Neural progenitor cell (in vitro differentiated cells): ENCODE data around the gene PLEKHS1. TPM values are rescaled to one million over a fixed set of nuclear protein-coding genes. Genes with fewer than 3 reads are reported as not detected.

Experiments
- DNase-seq: peaks from one replicate; pipeline ENCODE4 v3.0.0-alpha.2; 2016; ENCODE audit warnings: low spot score
- H2AFZ ChIP-seq: fragments of 200-600 bp; sonication (generic); replicated peaks from 2 replicates; pipeline ENCODE4 v1.6.1; 2016; ENCODE audit warnings: antibody characterized with exemption
- H3F3A ChIP-seq: fragments of 200-600 bp; sonication (generic); 2 replicates; pipeline ENCODE4 v1.6.1; 2016; ENCODE audit warnings: antibody characterized with exemption, low read depth
- H3K27ac ChIP-seq: fragments of 200-600 bp; sonication (generic); 2 replicates; pipeline ENCODE4 v1.5.1; 2016; ENCODE audit warnings: mild to moderate bottlenecking
- H3K27me3 ChIP-seq: fragments of 200-600 bp; sonication (generic); 2 replicates; pipeline ENCODE4 v1.6.1; 2016; ENCODE audit warnings: mild to moderate bottlenecking, moderate library complexity
- H3K36me3 ChIP-seq: fragments of 200-600 bp; sonication (generic); 2 replicates; pipeline ENCODE4 v1.5.1; 2016
- H3K4me1 ChIP-seq: fragments of 200-600 bp; sonication (generic); 2 replicates; pipeline ENCODE4 v1.6.1; 2016; ENCODE audit warnings: mixed run types
- H3K4me2 ChIP-seq: fragments of 200-600 bp; sonication (generic); 2 replicates; pipeline ENCODE4 v1.6.1; 2016
- H3K4me3 ChIP-seq: fragments of 200-600 bp; sonication (generic); 2 replicates; pipeline ENCODE4 v1.5.1; 2016
- H3K79me2 ChIP-seq: fragments of 200-600 bp; sonication (generic); 2 replicates; pipeline ENCODE4 v1.6.1; 2016; ENCODE audit warnings: low read depth
- H3K9ac ChIP-seq: fragments of 200-600 bp; sonication (generic); 2 replicates; pipeline ENCODE4 v1.6.1; 2016
- H3K9me3 ChIP-seq: fragments of 200-600 bp; sonication (generic); 2 replicates; pipeline ENCODE4 v1.5.1; 2016; ENCODE audit warnings: low read depth
- H4K20me1 ChIP-seq: fragments of 200-600 bp; sonication (generic); 2 replicates; pipeline ENCODE4 v1.6.1; 2016; ENCODE audit warnings: low read depth
- H3K27ac Mint-ChIP-seq: 3 replicates; pipeline ENCODE4 v1.8.0; 2021; ENCODE audit warnings: mixed read lengths
- H3K27me3 Mint-ChIP-seq: 2 replicates; pipeline ENCODE4 v1.8.0; 2022; ENCODE audit warnings: low read depth, mild to moderate bottlenecking, inconsistent platforms, moderate library complexity, mixed read lengths; ENCODE audit not compliant: insufficient read depth
- H3K36me3 Mint-ChIP-seq: 3 replicates; pipeline ENCODE4 v1.8.0; 2021; ENCODE audit warnings: mixed read lengths
- H3K4me1 Mint-ChIP-seq: 3 replicates; pipeline ENCODE4 v1.8.0; 2021; ENCODE audit warnings: mixed read lengths
- H3K4me3 Mint-ChIP-seq: 3 replicates; pipeline ENCODE4 v1.8.0; 2021; ENCODE audit warnings: mild to moderate bottlenecking, moderate library complexity, mixed read lengths
- H3K9me3 Mint-ChIP-seq: 3 replicates; pipeline ENCODE4 v1.8.0; 2020; ENCODE audit warnings: mixed read lengths
- CTCF ChIP-seq: fragments of 200-600 bp; sonication (generic); IDR thresholded peaks from 2 replicates; pipeline ENCODE4 v1.5.1; 2017; ENCODE audit warnings: antibody characterized with exemption, mild to moderate bottlenecking
- EZH2 ChIP-seq: fragments of 200-600 bp; sonication (generic); IDR thresholded peaks from 2 replicates; pipeline ENCODE4 v1.6.1; 2017; ENCODE audit warnings: antibody characterized with exemption, mild to moderate bottlenecking, moderate library complexity
- EZH2phosphoT487 ChIP-seq: fragments of 200-600 bp; sonication (generic); IDR thresholded peaks from 2 replicates; pipeline ENCODE4 v1.6.1; 2017; ENCODE audit warnings: antibody characterized with exemption
- total RNA-seq: library from RNA; depleted of rRNA; stranded (reverse); fragments of >200 nt; gene quantifications from 2 replicates; pipeline ENCODE4 v1.2.3, GENCODE V29; 2015; ENCODE audit warnings: low replicate concordance

Gene PLEKHS1
- not detected in 2 replicates for total RNA-seq

DNA sequence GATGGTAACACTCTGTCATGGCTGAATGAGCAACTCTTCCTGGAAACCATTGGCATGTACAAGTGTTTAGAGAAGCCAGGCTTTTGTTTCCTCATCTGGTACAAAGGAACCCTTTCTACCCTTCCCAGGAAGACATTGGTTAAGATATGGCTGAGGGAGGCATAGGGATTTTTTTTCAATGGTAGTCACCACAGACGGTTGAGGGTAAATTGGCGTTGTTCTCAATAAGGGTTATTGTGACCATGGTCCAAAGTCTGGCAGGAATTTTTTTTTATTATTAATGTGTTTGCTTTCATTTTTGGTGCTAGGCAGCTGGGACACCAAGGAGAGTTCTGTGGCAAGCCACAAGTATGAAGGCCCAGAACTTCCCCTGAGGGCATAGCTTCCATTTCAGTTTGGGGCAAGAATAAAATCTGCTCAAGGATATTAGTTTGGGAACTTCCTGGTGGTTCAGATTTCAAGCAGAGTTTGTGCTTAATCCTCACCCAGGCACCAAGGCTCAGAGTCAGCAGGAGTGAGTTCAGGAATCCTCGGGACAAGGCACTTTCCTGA is at the start of gene PLEKHS1:
Gene PLEKHS1 (plus strand): TSS at position 502 of the 552 bp plus-strand sequence. CDS start 3,596 bp downstream, outside the sequence.
- H3K4me3 Mint-ChIP-seq = no peak within 1 kb of the TSS
- peak within 1 kb of the TSS; percentile 17 for H3K27ac Mint-ChIP-seq

GRCh38 chr10:113704637-113705343 is 46.7 kb upstream of the PLEKHS1 start:
- peak; percentile 64 for DNase-seq
- Mint-ChIP-seq H3K27me3 (peaks cover 3% of the 10 kb centered on the region), H3K9me3 (no peaks in the 10 kb centered on the region), H3K27ac (no peak overlapping the region), H3K4me3 (no peak overlapping the region), H3K36me3 (peaks cover 9% of the 10 kb centered on the region), H3K4me1 (peaks cover 22% of the 10 kb centered on the region)
- H3K4me1 ChIP-seq = peaks cover 10% of the 10 kb centered on the region
- no peaks in the 10 kb centered on the region for H3K9me3 ChIP-seq
- no peak overlapping the region for H3K27ac ChIP-seq
- no peaks in the 10 kb centered on the region for H3K36me3 ChIP-seq
- no peaks in the 10 kb centered on the region for H4K20me1 ChIP-seq
- H3K4me3 ChIP-seq = no peak overlapping the region
- no peaks in the 10 kb centered on the region for H3F3A ChIP-seq
- no peak for TF ChIP-seq EZH2
- peak; percentile 85 for TF ChIP-seq CTCF
- H3K79me2 ChIP-seq = no peaks in the 10 kb centered on the region
- H2AFZ ChIP-seq = no peak overlapping the region
- no peaks in the 10 kb centered on the region for H3K27me3 ChIP-seq
- no peak overlapping the region for H3K9ac ChIP-seq
- H3K4me2 ChIP-seq = no peak overlapping the region

More for the DNA sequence above, at the start of gene PLEKHS1:
- H2AFZ ChIP-seq = no peak within 1 kb of the TSS
- no peak within 1 kb of the TSS for H3K27ac ChIP-seq
- no peaks in the 10 kb centered on the region for H3K79me2 ChIP-seq
- no peaks in the 10 kb centered on the region for H3K4me1 ChIP-seq
- DNase-seq = no peak
- Mint-ChIP-seq H3K4me1 (no peaks in the 10 kb centered on the region), H3K27me3 (peaks cover 2% of the 10 kb centered on the region), H3K9me3 (no peaks in the 10 kb centered on the region), H3K36me3 (no peaks in the 10 kb centered on the region)
- H3K36me3 ChIP-seq = no peaks in the 10 kb centered on the region
- H3K27me3 ChIP-seq = no peaks in the 10 kb centered on the region
- no peaks in the 10 kb centered on the region for H3K9me3 ChIP-seq
- no peak within 1 kb of the TSS for H3K9ac ChIP-seq
- H4K20me1 ChIP-seq = no peaks in the 10 kb centered on the region
- H3K4me3 ChIP-seq = no peak within 1 kb of the TSS
- no peak within 1 kb of the TSS for H3K4me2 ChIP-seq
- TF ChIP-seq EZH2 = no peak
- TF ChIP-seq EZH2phosphoT487 = no peak
- TF ChIP-seq CTCF = no peak
- H3F3A ChIP-seq = no peaks in the 10 kb centered on the region

DNA sequence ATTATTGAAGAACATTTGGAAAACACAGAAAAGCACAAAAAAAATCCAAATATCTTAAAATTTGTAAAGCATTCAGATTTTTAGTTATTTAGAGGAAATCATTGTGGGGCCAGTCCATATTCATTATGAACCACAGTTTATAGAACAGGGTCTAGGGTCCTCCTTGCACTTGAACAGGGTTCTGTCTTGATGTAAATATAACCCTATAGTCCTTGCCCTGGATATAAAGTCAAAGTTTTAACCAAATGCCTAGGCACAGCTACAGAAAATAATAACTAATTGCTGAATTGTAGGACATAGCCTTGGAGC is 46.2 kb upstream of the PLEKHS1 start:
- Mint-ChIP-seq H3K4me3 (no peak overlapping the region), H3K27ac (no peak overlapping the region), H3K27me3 (peaks cover 2% of the 10 kb centered on the region), H3K9me3 (no peaks in the 10 kb centered on the region), H3K4me1 (peaks cover 28% of the 10 kb centered on the region), H3K36me3 (peaks cover 9% of the 10 kb centered on the region)
- Histone ChIP-seq H3K4me1 (peaks cover 15% of the 10 kb centered on the region), H3K79me2 (no peaks in the 10 kb centered on the region), H3K9me3 (no peaks in the 10 kb centered on the region), H3K9ac (no peak overlapping the region), H3K27me3 (no peaks in the 10 kb centered on the region), H2AFZ (no peak overlapping the region), H3F3A (peaks cover 2% of the 10 kb centered on the region), H3K27ac (no peak overlapping the region), H3K36me3 (no peaks in the 10 kb centered on the region), H3K4me3 (no peak overlapping the region), H3K4me2 (no peak overlapping the region), H4K20me1 (no peaks in the 10 kb centered on the region)
- DNase-seq = no peak
- TF ChIP-seq EZH2phosphoT487 = no peak
- no peak for TF ChIP-seq CTCF
- no peak for TF ChIP-seq EZH2
